SK-N-SH (cell line): ENCODE data around the gene SAG. TPM values are rescaled to one million over a fixed set of nuclear protein-coding genes. Genes with fewer than 3 reads are reported as not detected.

Source experiments
- CTCF ChIA-PET: fragments of 300-600, 350-600 bp; formaldehyde crosslinking; extraction: SDS; loops from one replicate; lab custom pipeline; 2021; lab: Yijun Ruan, JAX
- POLR2A ChIA-PET: fragments of 350-600 bp; sonication (Branson Sonifier 250); formaldehyde crosslinking; extraction: SDS; loops from one replicate; lab custom pipeline; 2020; ENCODE audit warnings: antibody characterized with exemption, inconsistent platforms; lab: Yijun Ruan, JAX
- DNase-seq: peaks from one replicate; pipeline ENCODE4 v3.0.0; 2012
- H2AFZ ChIP-seq: fragments of 200-600 bp; sonication (generic); 2 replicates; pipeline ENCODE4 v1.8.1; 2016; ENCODE audit warnings: antibody characterized with exemption, mild to moderate bottlenecking, low read depth
- H3F3A ChIP-seq: fragments of 200-600 bp; sonication (generic); replicated peaks from 2 replicates; pipeline ENCODE3; 2016; ENCODE audit warnings: antibody characterized with exemption, mild to moderate bottlenecking; ENCODE audit not compliant: insufficient read depth
- H3K27ac ChIP-seq, 2 experiments: fragments of 200-500 bp in 1 of 2; fragments of 200-600 bp in 1 of 2; sonication (Bioruptor generic) in 1 of 2; sonication (generic), shearing (Covaris generic) in 1 of 2; 2 replicates each; pipeline versions ENCODE4 v1.5.1 to v1.6.1; 2014 to 2016; ENCODE audit warnings: low read depth in 2 of 2, inconsistent platforms in 1 of 2, low read length in 1 of 2, mild to moderate bottlenecking in 1 of 2, mixed read lengths in 1 of 2
- H3K27me3 ChIP-seq: fragments of 200-600 bp; sonication (generic), shearing (Covaris generic); 2 replicates; pipeline ENCODE4 v1.6.1; 2016; ENCODE audit warnings: mixed run types; ENCODE audit not compliant: insufficient read depth
- H3K36me3 ChIP-seq, 2 experiments: fragments of 200-500 bp in 1 of 2; fragments of 200-600 bp in 1 of 2; sonication (Bioruptor generic) in 1 of 2; sonication (generic) in 1 of 2; replicated peaks in 1 of 2; 2 replicates each; pipeline versions ENCODE3 to v1.5.1; 2014 to 2016; ENCODE audit warnings: low read length in 1 of 2, mild to moderate bottlenecking in 1 of 2; ENCODE audit not compliant: insufficient read depth in 2 of 2, control insufficient read depth in 1 of 2
- H3K4me1 ChIP-seq, 2 experiments: fragments of 200-500 bp in 1 of 2; fragments of 200-600 bp in 1 of 2; sonication (Bioruptor generic) in 1 of 2; sonication (generic), shearing (Covaris generic) in 1 of 2; 2 replicates each; pipeline versions ENCODE4 v1.5.1 to v1.6.1; 2014 to 2016; ENCODE audit warnings: low read depth in 1 of 2, low read length in 1 of 2, mixed run types in 1 of 2; ENCODE audit not compliant: insufficient read depth in 2 of 2, control insufficient read depth in 1 of 2
- H3K4me2 ChIP-seq: fragments of 200-600 bp; sonication (generic), shearing (Covaris generic); 2 replicates; pipeline ENCODE4 v1.6.1; 2017; ENCODE audit warnings: mixed run types
- H3K4me3 ChIP-seq, 2 experiments: fragments of 200-500 bp in 1 of 2; fragments of 200-600 bp in 1 of 2; sonication (Bioruptor generic) in 1 of 2; sonication (generic), shearing (Covaris generic) in 1 of 2; 2 replicates each; pipeline versions ENCODE4 v1.5.1 to v1.8.1; 2014 to 2016; ENCODE audit warnings: low read depth in 2 of 2, inconsistent platforms in 1 of 2, low read length in 1 of 2, mild to moderate bottlenecking in 1 of 2, mixed read lengths in 1 of 2, moderate library complexity in 1 of 2
- H3K79me2 ChIP-seq: fragments of 200-600 bp; sonication (generic); 2 replicates; pipeline ENCODE4 v1.8.1; 2017; ENCODE audit warnings: mild to moderate bottlenecking; ENCODE audit not compliant: insufficient read depth
- H3K9ac ChIP-seq: fragments of 200-600 bp; sonication (generic); 2 replicates; pipeline ENCODE4 v1.6.1; 2017; ENCODE audit warnings: mixed run types
- H3K9me2 ChIP-seq: fragments of 200-600 bp; sonication (generic); 2 replicates; pipeline ENCODE4 v1.6.1; 2017; ENCODE audit warnings: mixed run types
- H3K9me3 ChIP-seq: fragments of 200-600 bp; sonication (generic); 2 replicates; pipeline ENCODE4 v1.6.1; 2017; ENCODE audit warnings: mixed run types, mild to moderate bottlenecking, moderate library complexity
- H4K20me1 ChIP-seq: fragments of 200-600 bp; sonication (generic); 2 replicates; pipeline ENCODE4 v1.6.1; 2017; ENCODE audit warnings: mild to moderate bottlenecking, mixed run types; ENCODE audit not compliant: insufficient read depth
- CTCF ChIP-seq: fragments of 200-600 bp; sonication (generic); IDR thresholded peaks from 2 replicates; pipeline ENCODE4 v1.6.1; 2017; ENCODE audit warnings: antibody characterized with exemption, mild to moderate bottlenecking, moderate library complexity
- ELF1 ChIP-seq: IDR thresholded peaks from 2 replicates; pipeline ENCODE4 v1.4.0; 2012
- EP300 ChIP-seq, 2 experiments: IDR thresholded peaks; 2 replicates each; pipeline versions ENCODE4 v1.4.0 to v1.6.1; 2012; ENCODE audit warnings: borderline replicate concordance in 1 of 2, low read depth in 1 of 2, low read length in 1 of 2
- FOXM1 ChIP-seq: IDR thresholded peaks from 2 replicates; pipeline ENCODE4 v1.4.0; 2012; ENCODE audit warnings: low read depth, mild to moderate bottlenecking
- JUND ChIP-seq: IDR thresholded peaks from 2 replicates; pipeline ENCODE4 v1.4.0; 2012
- PBX3 ChIP-seq: IDR thresholded peaks from 2 replicates; pipeline ENCODE4; 2012
- SIN3A ChIP-seq: IDR thresholded peaks from 2 replicates; pipeline ENCODE4 v1.6.1; 2012; ENCODE audit warnings: low read depth, mild to moderate bottlenecking, low read length, moderate library complexity, borderline replicate concordance
- WGBS: methylation state at CpG from one replicate; pipeline ENCODE4 v1.1.6; 2017; ENCODE audit warnings: low lambda C conversion rate; 5-methylcytosine and 5-hydroxymethylcytosine counted together
- polyA plus RNA-seq, 3 experiments: library from polyadenylated mRNA; depleted of rRNA; stranded (reverse); fragments of >200 nt; gene quantifications; 2 replicates each; pipeline ENCODE4 v1.2.3, GENCODE V29; 2012
- TF ChIP-seq, protein P1 (sequence below): IDR thresholded peaks from 2 replicates; pipeline ENCODE4 v1.6.1; 2012; ENCODE audit warnings: mild to moderate bottlenecking, low read depth, low read length, moderate library complexity
- TF ChIP-seq, protein P2 (sequence below): IDR thresholded peaks from 2 replicates; pipeline ENCODE4 v1.4.0; 2012; ENCODE audit warnings: low read depth, borderline replicate concordance

Gene SAG
- polyA plus RNA-seq, 1 of the 3 experiments (the other 2 are of a cell fraction), result not detected

- peaks cover 17 to 24% of the 10 kb centered on the region in 2 experiments; a peak in 3 of 4 replicates for H3K4me1 ChIP-seq
- H3K79me2 ChIP-seq, result peaks cover 64% of the 10 kb centered on the region
- peaks cover 0 to 8% of the 10 kb centered on the region in 2 experiments for H3K36me3 ChIP-seq
- H3K9me2 ChIP-seq, result no peaks in the 10 kb centered on the region
- DNase-seq, result no peak
- H3F3A ChIP-seq, result no peaks in the 10 kb centered on the region
- H4K20me1 ChIP-seq, result 0 out of 2 replicates have a peak, but pooled peaks cover 11% of the 10 kb centered on the region
- no peaks in the 10 kb centered on the region for H3K27me3 ChIP-seq
- WGBS, result 92% methylated on average over 4 of the region's 4 CpGs
- H3K27ac ChIP-seq, result no peak overlapping the region
- H2AFZ ChIP-seq, result no peak overlapping the region
- H3K9ac ChIP-seq, result no peak overlapping the region
- POLR2A ChIA-PET, result interaction anchor here (1.6 kb wide), 1 partner anchor 31 kb away, joined by 4 read pairs; no protein-coding TSS in a partner anchor
- H3K4me3 ChIP-seq, result 0 out of 4 replicates have a peak overlapping the region, but pooled peaks of 1 of the 2 experiments have one; percentile 82
- TF ChIP-seq CTCF, result no peak
- TF ChIP-seq, protein P1, sequence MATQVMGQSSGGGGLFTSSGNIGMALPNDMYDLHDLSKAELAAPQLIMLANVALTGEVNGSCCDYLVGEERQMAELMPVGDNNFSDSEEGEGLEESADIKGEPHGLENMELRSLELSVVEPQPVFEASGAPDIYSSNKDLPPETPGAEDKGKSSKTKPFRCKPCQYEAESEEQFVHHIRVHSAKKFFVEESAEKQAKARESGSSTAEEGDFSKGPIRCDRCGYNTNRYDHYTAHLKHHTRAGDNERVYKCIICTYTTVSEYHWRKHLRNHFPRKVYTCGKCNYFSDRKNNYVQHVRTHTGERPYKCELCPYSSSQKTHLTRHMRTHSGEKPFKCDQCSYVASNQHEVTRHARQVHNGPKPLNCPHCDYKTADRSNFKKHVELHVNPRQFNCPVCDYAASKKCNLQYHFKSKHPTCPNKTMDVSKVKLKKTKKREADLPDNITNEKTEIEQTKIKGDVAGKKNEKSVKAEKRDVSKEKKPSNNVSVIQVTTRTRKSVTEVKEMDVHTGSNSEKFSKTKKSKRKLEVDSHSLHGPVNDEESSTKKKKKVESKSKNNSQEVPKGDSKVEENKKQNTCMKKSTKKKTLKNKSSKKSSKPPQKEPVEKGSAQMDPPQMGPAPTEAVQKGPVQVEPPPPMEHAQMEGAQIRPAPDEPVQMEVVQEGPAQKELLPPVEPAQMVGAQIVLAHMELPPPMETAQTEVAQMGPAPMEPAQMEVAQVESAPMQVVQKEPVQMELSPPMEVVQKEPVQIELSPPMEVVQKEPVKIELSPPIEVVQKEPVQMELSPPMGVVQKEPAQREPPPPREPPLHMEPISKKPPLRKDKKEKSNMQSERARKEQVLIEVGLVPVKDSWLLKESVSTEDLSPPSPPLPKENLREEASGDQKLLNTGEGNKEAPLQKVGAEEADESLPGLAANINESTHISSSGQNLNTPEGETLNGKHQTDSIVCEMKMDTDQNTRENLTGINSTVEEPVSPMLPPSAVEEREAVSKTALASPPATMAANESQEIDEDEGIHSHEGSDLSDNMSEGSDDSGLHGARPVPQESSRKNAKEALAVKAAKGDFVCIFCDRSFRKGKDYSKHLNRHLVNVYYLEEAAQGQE, result no peak
- no peak for TF ChIP-seq FOXM1
- no peak for TF ChIP-seq PBX3
- no peak for TF ChIP-seq SIN3A
- TF ChIP-seq, protein P2, sequence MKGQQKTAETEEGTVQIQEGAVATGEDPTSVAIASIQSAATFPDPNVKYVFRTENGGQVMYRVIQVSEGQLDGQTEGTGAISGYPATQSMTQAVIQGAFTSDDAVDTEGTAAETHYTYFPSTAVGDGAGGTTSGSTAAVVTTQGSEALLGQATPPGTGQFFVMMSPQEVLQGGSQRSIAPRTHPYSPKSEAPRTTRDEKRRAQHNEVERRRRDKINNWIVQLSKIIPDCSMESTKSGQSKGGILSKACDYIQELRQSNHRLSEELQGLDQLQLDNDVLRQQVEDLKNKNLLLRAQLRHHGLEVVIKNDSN, result no peak
- no peak for TF ChIP-seq ELF1
- TF ChIP-seq EP300 (IDR thresholded peaks at IDR 0.05; ENCODE audit: borderline replicate concordance in 1 of 2, low read depth in 1 of 2, low read length in 1 of 2), result no peak
- no peak for TF ChIP-seq JUND
- TF ChIP-seq, all 33 proteins: peak for 0
- Histone ChIP-seq H3K9me3 (no peaks in the 10 kb centered on the region), H3K4me2 (peak overlapping the region; percentile 90; the same call in 1 of the 2 replicates)
- CTCF ChIA-PET, result interaction anchor here (0.8 to 3.1 kb wide), 3 partner anchors 12 to 87 kb away, joined by 3 to 14 read pairs (median 4); no protein-coding TSS in a partner anchor
These were observed 49.1 kb downstream of the SAG start for GRCh38 chr2:233356546-233357308.
